Measurements from ENCODE around the gene POC1A.

DNA sequence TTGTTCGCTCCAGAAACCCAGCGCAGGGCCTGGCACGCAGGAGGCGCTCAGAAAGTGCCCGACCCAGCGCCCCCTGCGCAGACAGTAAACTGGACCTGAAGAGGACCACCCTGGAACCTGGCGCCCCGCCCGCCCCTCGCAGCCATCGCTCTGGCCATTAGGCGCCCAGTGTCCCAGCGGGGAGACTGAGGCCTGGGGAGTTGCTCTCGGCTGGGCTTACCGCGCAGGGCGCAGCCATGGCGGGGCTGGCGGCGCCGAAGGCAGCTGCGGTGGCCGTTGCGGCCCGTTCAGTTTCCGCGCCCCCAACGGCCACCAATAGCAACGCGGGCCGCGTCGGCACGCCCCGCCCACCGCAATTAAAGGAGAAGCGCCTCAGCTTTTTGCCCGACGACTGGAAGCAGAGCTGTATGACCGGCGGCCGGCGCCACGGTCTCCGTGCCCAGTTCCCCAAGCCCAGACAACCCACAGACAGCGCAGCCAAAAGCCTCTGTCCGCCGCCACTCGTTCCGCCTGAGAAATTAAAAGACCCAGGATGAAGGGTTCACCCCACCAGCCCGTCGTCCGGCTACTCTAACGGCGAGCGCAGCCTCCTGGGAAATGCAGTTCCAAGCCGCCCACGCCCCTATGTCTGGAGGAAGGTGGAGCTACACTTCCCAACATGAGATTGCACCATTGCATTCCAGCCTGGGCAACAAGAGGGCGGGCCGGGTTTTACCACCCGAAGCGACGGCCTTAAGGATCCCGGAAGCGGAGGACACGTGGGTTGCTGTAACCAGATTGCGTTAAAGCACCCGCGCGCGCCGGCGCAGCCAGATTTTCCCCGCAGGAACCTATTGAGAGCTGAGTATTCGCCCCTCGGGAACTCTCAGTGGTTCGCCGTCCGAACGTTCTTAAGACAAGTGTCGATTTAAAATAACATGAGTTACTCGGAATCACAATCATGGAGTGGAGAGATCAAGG lies at the start of gene POC1A:
- no peak for TF ChIP-seq EZH2 (IDR thresholded peaks at IDR 0.05; ENCODE audit: low read length, missing control alignments)
- TF ChIP-seq, protein P1, sequence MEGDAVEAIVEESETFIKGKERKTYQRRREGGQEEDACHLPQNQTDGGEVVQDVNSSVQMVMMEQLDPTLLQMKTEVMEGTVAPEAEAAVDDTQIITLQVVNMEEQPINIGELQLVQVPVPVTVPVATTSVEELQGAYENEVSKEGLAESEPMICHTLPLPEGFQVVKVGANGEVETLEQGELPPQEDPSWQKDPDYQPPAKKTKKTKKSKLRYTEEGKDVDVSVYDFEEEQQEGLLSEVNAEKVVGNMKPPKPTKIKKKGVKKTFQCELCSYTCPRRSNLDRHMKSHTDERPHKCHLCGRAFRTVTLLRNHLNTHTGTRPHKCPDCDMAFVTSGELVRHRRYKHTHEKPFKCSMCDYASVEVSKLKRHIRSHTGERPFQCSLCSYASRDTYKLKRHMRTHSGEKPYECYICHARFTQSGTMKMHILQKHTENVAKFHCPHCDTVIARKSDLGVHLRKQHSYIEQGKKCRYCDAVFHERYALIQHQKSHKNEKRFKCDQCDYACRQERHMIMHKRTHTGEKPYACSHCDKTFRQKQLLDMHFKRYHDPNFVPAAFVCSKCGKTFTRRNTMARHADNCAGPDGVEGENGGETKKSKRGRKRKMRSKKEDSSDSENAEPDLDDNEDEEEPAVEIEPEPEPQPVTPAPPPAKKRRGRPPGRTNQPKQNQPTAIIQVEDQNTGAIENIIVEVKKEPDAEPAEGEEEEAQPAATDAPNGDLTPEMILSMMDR (conservative IDR thresholded peaks at IDR 0.05 in 1 of 2, IDR thresholded peaks at IDR 0.05 in 1 of 2; ENCODE audit: low read depth in 1 of 2, low read length in 2 of 2): no peak

Data from fibroblast of lung (primary cell).